CD14-positive monocyte (primary cell): Measurements from ENCODE around the gene ERFL. TPM values are rescaled to one million over a fixed set of nuclear protein-coding genes. Genes with fewer than 3 reads are reported as not detected.

Source experiments
- DNase-seq, 3 donors: peaks; one replicate each; pipeline ENCODE4 v3.0.0-alpha.2; 2011 to 2022
- H2AFZ ChIP-seq: 2 replicates; pipeline ENCODE4 v1.6.0; 2012; ENCODE audit warnings: mild to moderate bottlenecking, low read depth, low read length, inconsistent platforms; ENCODE audit not compliant: insufficient read depth, poor library complexity, severe bottlenecking
- H3K27ac ChIP-seq, 2 donors: 1 replicate in 1 of 2; 2 replicates in 1 of 2; pipeline ENCODE4 v1.5.1; 2012 to 2013; ENCODE audit warnings: low read length in 2 of 2, control low read depth in 1 of 2, inconsistent platforms in 1 of 2, low read depth in 1 of 2, mild to moderate bottlenecking in 1 of 2
- H3K27me3 ChIP-seq, 2 donors: one replicate each; pipeline versions ENCODE4 v1.6.0 to v1.6.1; 2011 to 2013; ENCODE audit warnings: low read length in 2 of 2; ENCODE audit not compliant: control insufficient read depth in 2 of 2, insufficient read depth in 2 of 2
- H3K36me3 ChIP-seq, 2 donors: replicated peaks in 1 of 2; 1 replicate in 1 of 2; 2 replicates in 1 of 2; pipeline versions ENCODE4 v1.5.1 to v1.6.1; 2012 to 2013; ENCODE audit warnings: low read length in 2 of 2, control low read depth in 1 of 2, inconsistent platforms in 1 of 2, mild to moderate bottlenecking in 1 of 2; ENCODE audit not compliant: insufficient read depth in 2 of 2, control insufficient read depth in 1 of 2
- H3K4me1 ChIP-seq, 2 donors: 1 replicate in 1 of 2; 2 replicates in 1 of 2; pipeline versions ENCODE4 v1.5.1 to v1.6.1; 2012 to 2013; ENCODE audit warnings: low read length in 2 of 2, control low read depth in 1 of 2, inconsistent platforms in 1 of 2, mild to moderate bottlenecking in 1 of 2, moderate library complexity in 1 of 2; ENCODE audit not compliant: insufficient read depth in 2 of 2, control insufficient read depth in 1 of 2
- H3K4me2 ChIP-seq: replicated peaks from 2 replicates; pipeline ENCODE3; 2012; ENCODE audit warnings: low read length, moderate library complexity, mild to moderate bottlenecking; ENCODE audit not compliant: poor library complexity, severe bottlenecking; ENCODE audit errors: extremely low read depth
- H3K4me3 ChIP-seq, 3 experiments: fragments of 200-600 bp in 1 of 3; sonication (generic) in 1 of 3; replicated peaks in 1 of 3; 1 replicate in 2 of 3; 2 replicates in 1 of 3; pipeline ENCODE4 v1.5.1; 2011 to 2013; ENCODE audit warnings: low read length in 3 of 3, mild to moderate bottlenecking in 3 of 3, control low read depth in 2 of 3, low read depth in 2 of 3, inconsistent platforms in 1 of 3, moderate library complexity in 1 of 3
- H3K79me2 ChIP-seq: 2 replicates; pipeline ENCODE4 v1.6.0; 2012; ENCODE audit warnings: mild to moderate bottlenecking, control low read depth, inconsistent platforms, low read length, moderate library complexity; ENCODE audit not compliant: insufficient read depth
- H3K9ac ChIP-seq: 2 replicates; pipeline ENCODE4 v1.6.0; 2017; ENCODE audit warnings: low read length, mild to moderate bottlenecking; ENCODE audit not compliant: insufficient read depth, poor library complexity, severe bottlenecking
- H3K9me3 ChIP-seq, 2 donors: replicated peaks in 1 of 2; 1 replicate in 1 of 2; 2 replicates in 1 of 2; pipeline versions ENCODE4 v1.5.1 to v1.6.1; 2012 to 2013; ENCODE audit warnings: low read length in 2 of 2, control low read depth in 1 of 2; ENCODE audit not compliant: control insufficient read depth in 1 of 2, insufficient read depth in 1 of 2
- H4K20me1 ChIP-seq: 2 replicates; pipeline ENCODE4 v1.6.0; 2012; ENCODE audit warnings: mild to moderate bottlenecking, low read length, control low read depth, moderate library complexity; ENCODE audit not compliant: insufficient read depth
- H3K27ac Mint-ChIP-seq, 7 donors: one replicate each; pipeline ENCODE4 v1.8.0; 2020; ENCODE audit warnings: mild to moderate bottlenecking in 7 of 7, mixed read lengths in 7 of 7, moderate library complexity in 6 of 7, inconsistent platforms in 2 of 7
- H3K27me3 Mint-ChIP-seq, 3 donors: one replicate each; pipeline ENCODE4 v1.8.0; 2021 to 2022; ENCODE audit warnings: low read depth in 3 of 3, mild to moderate bottlenecking in 3 of 3, mixed read lengths in 3 of 3, moderate library complexity in 3 of 3, inconsistent platforms in 1 of 3
- H3K36me3 Mint-ChIP-seq, 2 donors: one replicate each; pipeline ENCODE4 v1.8.0; 2020; ENCODE audit warnings: mixed read lengths in 2 of 2, inconsistent platforms in 1 of 2, mild to moderate bottlenecking in 1 of 2
- H3K4me1 Mint-ChIP-seq: one replicate; pipeline ENCODE4 v1.8.0; 2020; ENCODE audit warnings: mild to moderate bottlenecking, mixed read lengths
- H3K4me3 Mint-ChIP-seq, 2 donors: one replicate each; pipeline ENCODE4 v1.8.0; 2020; ENCODE audit warnings: mild to moderate bottlenecking in 2 of 2, mixed read lengths in 2 of 2, moderate library complexity in 1 of 2
- H3K9me3 Mint-ChIP-seq, 7 donors: one replicate each; pipeline ENCODE4 v1.8.0; 2020 to 2022; ENCODE audit warnings: mixed read lengths in 7 of 7, mild to moderate bottlenecking in 6 of 7, moderate library complexity in 6 of 7, inconsistent platforms in 2 of 7
- WGBS: methylation state at CpG from one replicate; pipeline ENCODE4 v1.1.5; 2013; ENCODE audit warnings: missing lambda C conversion rate; ENCODE audit not compliant: insufficient coverage; 5-methylcytosine and 5-hydroxymethylcytosine counted together
- intact Hi-C, 2 donors: fragments of 100-400 bp; cut with micrococcal nuclease; formaldehyde crosslinking; loops; one replicate each; pipeline versions ENCODE4 v1.15.0 to v1.15.1; 2023
- polyA plus RNA-seq, 3 donors: library from polyadenylated mRNA; depleted of rRNA in 1 of 3; unstranded in 2 of 3; stranded (reverse) in 1 of 3; fragments of 300-500 nt in 2 of 3; fragments of >200 nt in 1 of 3; fragmentation: Illumina TruSeq in 2 of 3; gene quantifications; 1 replicate in 2 of 3; 2 replicates in 1 of 3; pipeline ENCODE4 v1.2.3, GENCODE V29; 2012 to 2021
- TF ChIP-seq, protein P1 (sequence below): fragments of 200-600 bp; IDR thresholded peaks from one replicate; pipeline ENCODE4 v1.8.0; 2022; ENCODE audit warnings: antibody characterized with exemption, mild to moderate bottlenecking

Gene ERFL
- polyA plus RNA-seq, 3 donors, result not detected

DNA sequence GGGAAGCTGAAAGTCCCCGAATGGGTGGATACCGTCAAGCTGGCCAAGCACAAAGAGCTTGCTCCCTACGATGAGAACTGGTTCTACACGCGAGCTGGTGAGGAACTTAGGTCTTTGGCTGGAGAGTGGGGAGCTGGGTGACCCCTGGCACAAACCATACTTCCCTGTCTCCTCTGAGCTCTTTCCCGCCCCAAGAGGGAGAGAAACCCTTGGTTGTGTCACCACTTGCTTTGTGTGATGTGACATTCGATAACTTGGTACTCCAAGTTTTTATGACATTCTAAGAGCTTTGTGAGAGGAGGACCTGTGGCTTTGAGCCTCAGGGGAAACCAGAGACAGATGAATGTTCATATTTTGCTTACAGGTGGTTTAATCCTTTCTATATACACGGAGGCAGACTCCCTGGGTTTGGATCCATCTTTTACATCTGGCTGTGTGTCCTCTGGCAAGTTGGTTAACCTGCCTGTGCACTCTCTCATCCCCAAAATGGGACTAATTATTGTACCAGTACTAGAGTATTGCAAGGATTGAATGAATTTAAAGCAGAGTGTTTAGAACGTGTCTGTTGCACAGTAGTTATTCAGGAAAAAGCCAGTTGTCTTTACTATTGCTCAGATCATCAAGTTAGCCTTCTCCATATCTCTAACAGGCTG, 67.0 kb downstream of the ERFL start:
- H3K27ac Mint-ChIP-seq, result peak overlapping the region; percentile 87 to 100 (median 91)
- H3K27me3 Mint-ChIP-seq, result peaks cover 0 to 3% (median 2%) of the 10 kb centered on the region in 3 donors
- peak overlapping the region; percentile 98 for H3K4me2 ChIP-seq
- peaks cover 38 to 50% of the 10 kb centered on the region in 2 donors for H3K36me3 ChIP-seq
- H3K4me1 ChIP-seq, result peaks cover 36 to 43% of the 10 kb centered on the region in 2 donors
- peak overlapping the region; percentile 92 to 93 for H3K4me3 Mint-ChIP-seq
- H3K36me3 Mint-ChIP-seq, result peaks cover 36 to 52% of the 10 kb centered on the region in 2 donors
- peak overlapping the region; percentile 88 for H2AFZ ChIP-seq
- H3K9me3 Mint-ChIP-seq, result no peaks in the 10 kb centered on the region
- H3K4me1 Mint-ChIP-seq, result peaks cover 46% of the 10 kb centered on the region
- peak overlapping the region in 1 of 2 donors; percentile 90 for H3K27ac ChIP-seq
- H3K79me2 ChIP-seq, result peaks cover 63% of the 10 kb centered on the region
- H3K9me3 ChIP-seq, result no peaks in the 10 kb centered on the region
- H4K20me1 ChIP-seq, result peaks cover 57% of the 10 kb centered on the region
- H3K4me3 ChIP-seq, result peak overlapping the region; percentile 59 to 95 (median 68)
- DNase-seq, result peak in 1 of 3 donors; percentile 24
- H3K27me3 ChIP-seq, result no peaks in the 10 kb centered on the region
- TF ChIP-seq, protein P1, sequence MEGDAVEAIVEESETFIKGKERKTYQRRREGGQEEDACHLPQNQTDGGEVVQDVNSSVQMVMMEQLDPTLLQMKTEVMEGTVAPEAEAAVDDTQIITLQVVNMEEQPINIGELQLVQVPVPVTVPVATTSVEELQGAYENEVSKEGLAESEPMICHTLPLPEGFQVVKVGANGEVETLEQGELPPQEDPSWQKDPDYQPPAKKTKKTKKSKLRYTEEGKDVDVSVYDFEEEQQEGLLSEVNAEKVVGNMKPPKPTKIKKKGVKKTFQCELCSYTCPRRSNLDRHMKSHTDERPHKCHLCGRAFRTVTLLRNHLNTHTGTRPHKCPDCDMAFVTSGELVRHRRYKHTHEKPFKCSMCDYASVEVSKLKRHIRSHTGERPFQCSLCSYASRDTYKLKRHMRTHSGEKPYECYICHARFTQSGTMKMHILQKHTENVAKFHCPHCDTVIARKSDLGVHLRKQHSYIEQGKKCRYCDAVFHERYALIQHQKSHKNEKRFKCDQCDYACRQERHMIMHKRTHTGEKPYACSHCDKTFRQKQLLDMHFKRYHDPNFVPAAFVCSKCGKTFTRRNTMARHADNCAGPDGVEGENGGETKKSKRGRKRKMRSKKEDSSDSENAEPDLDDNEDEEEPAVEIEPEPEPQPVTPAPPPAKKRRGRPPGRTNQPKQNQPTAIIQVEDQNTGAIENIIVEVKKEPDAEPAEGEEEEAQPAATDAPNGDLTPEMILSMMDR, result no peak
- intact Hi-C loops, result loop anchor here (2.0 to 5.0 kb wide), 2 partner anchors 22 to 96 kb away; partner anchors contain the start of genes ARHGEF1 (in 2 of the 2) and RABAC1 (in 2 of the 2)
- H3K9ac ChIP-seq, result peak overlapping the region; percentile 90
- WGBS, result 60% methylated on average over 1 of the region's 9 CpGs

DNA sequence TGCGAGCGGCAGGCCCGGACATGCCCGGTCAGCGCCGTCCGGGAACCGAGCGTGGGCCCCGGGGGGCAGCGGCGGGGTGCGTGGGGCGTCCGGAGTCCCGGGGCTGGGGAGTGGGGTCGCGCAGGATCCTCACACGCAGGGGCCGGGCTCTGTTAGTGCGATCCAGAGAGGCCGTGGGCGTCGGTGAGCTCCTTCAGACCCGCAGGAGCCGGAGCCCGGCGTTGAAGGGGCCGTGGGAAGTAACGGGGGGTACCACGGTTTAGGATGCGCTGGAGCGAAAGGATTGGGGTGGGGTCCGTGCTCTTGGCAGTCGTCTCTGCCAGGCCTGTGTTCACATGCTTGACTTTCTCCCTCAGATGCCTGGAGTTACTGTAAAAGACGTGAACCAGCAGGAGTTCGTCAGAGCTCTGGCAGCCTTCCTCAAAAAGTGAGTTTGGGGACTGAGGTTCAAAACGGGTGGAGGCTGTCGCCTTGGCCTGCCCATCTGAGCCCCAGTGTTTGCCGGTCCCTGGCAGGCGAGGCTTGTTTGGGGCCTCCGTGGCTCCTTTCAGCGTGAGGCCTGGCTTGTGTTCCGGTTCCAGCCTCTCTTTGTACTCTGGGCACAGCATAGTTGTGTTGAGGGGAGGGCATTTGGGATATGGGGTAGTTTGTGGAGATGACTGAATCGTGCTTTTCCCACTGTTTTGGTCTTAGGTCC, 67.7 kb downstream of the ERFL start:
- Histone ChIP-seq H3K4me1 (peaks cover 35 to 43% of the 10 kb centered on the region in 2 donors), H3K36me3 (peaks cover 38 to 46% of the 10 kb centered on the region in 2 donors), H3K27ac (peak overlapping the region; percentile 34 to 90), H3K4me3 (peak overlapping the region; percentile 59 to 95 (median 68)), H3K9me3 (no peaks in the 10 kb centered on the region), H2AFZ (peak overlapping the region; percentile 88), H4K20me1 (peaks cover 52% of the 10 kb centered on the region), H3K27me3 (no peaks in the 10 kb centered on the region), H3K4me2 (peak overlapping the region; percentile 98), H3K79me2 (peaks cover 58% of the 10 kb centered on the region), H3K9ac (peak overlapping the region; percentile 90)
- H3K9me3 Mint-ChIP-seq, result no peaks in the 10 kb centered on the region
- intact Hi-C loops, result loop anchor here (2.0 to 5.0 kb wide), 2 partner anchors 22 to 97 kb away; partner anchors contain the start of genes ARHGEF1 (in 2 of the 2) and RABAC1 (in 2 of the 2)
- peak overlapping the region; percentile 92 to 93 for H3K4me3 Mint-ChIP-seq
- TF ChIP-seq, protein P1, result no peak
- WGBS, result 1% methylated on average over 42 of the region's 45 CpGs
- peaks cover 35 to 47% of the 10 kb centered on the region in 2 donors for H3K36me3 Mint-ChIP-seq
- DNase-seq, result peak in 1 of 3 donors; percentile 29
- peak overlapping the region; percentile 87 to 100 (median 91) for H3K27ac Mint-ChIP-seq
- H3K27me3 Mint-ChIP-seq, result peaks cover 0 to 3% (median 2%) of the 10 kb centered on the region in 3 donors
- peaks cover 45% of the 10 kb centered on the region for H3K4me1 Mint-ChIP-seq
